SK-N-SH (cell line): ENCODE measurements around the gene CNTNAP2. TPM values are rescaled to one million over a fixed set of nuclear protein-coding genes. Genes with fewer than 3 reads are reported as not detected.

ENCODE experiments used
- CTCF ChIA-PET: fragments of 300-600, 350-600 bp; formaldehyde crosslinking; extraction: SDS; loops from one replicate; lab custom pipeline; 2021; lab: Yijun Ruan, JAX
- POLR2A ChIA-PET: fragments of 350-600 bp; sonication (Branson Sonifier 250); formaldehyde crosslinking; extraction: SDS; loops from one replicate; lab custom pipeline; 2020; ENCODE audit warnings: antibody characterized with exemption, inconsistent platforms; lab: Yijun Ruan, JAX
- DNase-seq: peaks from one replicate; pipeline ENCODE4 v3.0.0; 2012
- H2AFZ ChIP-seq: fragments of 200-600 bp; sonication (generic); 2 replicates; pipeline ENCODE4 v1.8.1; 2016; ENCODE audit warnings: antibody characterized with exemption, mild to moderate bottlenecking, low read depth
- H3F3A ChIP-seq: fragments of 200-600 bp; sonication (generic); replicated peaks from 2 replicates; pipeline ENCODE3; 2016; ENCODE audit warnings: antibody characterized with exemption, mild to moderate bottlenecking; ENCODE audit not compliant: insufficient read depth
- H3K27ac ChIP-seq, 2 experiments: fragments of 200-500 bp in 1 of 2; fragments of 200-600 bp in 1 of 2; sonication (Bioruptor generic) in 1 of 2; sonication (generic), shearing (Covaris generic) in 1 of 2; 2 replicates each; pipeline versions ENCODE4 v1.5.1 to v1.6.1; 2014 to 2016; ENCODE audit warnings: low read depth in 2 of 2, inconsistent platforms in 1 of 2, low read length in 1 of 2, mild to moderate bottlenecking in 1 of 2, mixed read lengths in 1 of 2
- H3K27me3 ChIP-seq: fragments of 200-600 bp; sonication (generic), shearing (Covaris generic); 2 replicates; pipeline ENCODE4 v1.6.1; 2016; ENCODE audit warnings: mixed run types; ENCODE audit not compliant: insufficient read depth
- H3K36me3 ChIP-seq, 2 experiments: fragments of 200-500 bp in 1 of 2; fragments of 200-600 bp in 1 of 2; sonication (Bioruptor generic) in 1 of 2; sonication (generic) in 1 of 2; replicated peaks in 1 of 2; 2 replicates each; pipeline versions ENCODE3 to v1.5.1; 2014 to 2016; ENCODE audit warnings: low read length in 1 of 2, mild to moderate bottlenecking in 1 of 2; ENCODE audit not compliant: insufficient read depth in 2 of 2, control insufficient read depth in 1 of 2
- H3K4me1 ChIP-seq, 2 experiments: fragments of 200-500 bp in 1 of 2; fragments of 200-600 bp in 1 of 2; sonication (Bioruptor generic) in 1 of 2; sonication (generic), shearing (Covaris generic) in 1 of 2; 2 replicates each; pipeline versions ENCODE4 v1.5.1 to v1.6.1; 2014 to 2016; ENCODE audit warnings: low read depth in 1 of 2, low read length in 1 of 2, mixed run types in 1 of 2; ENCODE audit not compliant: insufficient read depth in 2 of 2, control insufficient read depth in 1 of 2
- H3K4me2 ChIP-seq: fragments of 200-600 bp; sonication (generic), shearing (Covaris generic); 2 replicates; pipeline ENCODE4 v1.6.1; 2017; ENCODE audit warnings: mixed run types
- H3K4me3 ChIP-seq, 2 experiments: fragments of 200-500 bp in 1 of 2; fragments of 200-600 bp in 1 of 2; sonication (Bioruptor generic) in 1 of 2; sonication (generic), shearing (Covaris generic) in 1 of 2; 2 replicates each; pipeline versions ENCODE4 v1.5.1 to v1.8.1; 2014 to 2016; ENCODE audit warnings: low read depth in 2 of 2, inconsistent platforms in 1 of 2, low read length in 1 of 2, mild to moderate bottlenecking in 1 of 2, mixed read lengths in 1 of 2, moderate library complexity in 1 of 2
- H3K79me2 ChIP-seq: fragments of 200-600 bp; sonication (generic); 2 replicates; pipeline ENCODE4 v1.8.1; 2017; ENCODE audit warnings: mild to moderate bottlenecking; ENCODE audit not compliant: insufficient read depth
- H3K9ac ChIP-seq: fragments of 200-600 bp; sonication (generic); 2 replicates; pipeline ENCODE4 v1.6.1; 2017; ENCODE audit warnings: mixed run types
- H3K9me2 ChIP-seq: fragments of 200-600 bp; sonication (generic); 2 replicates; pipeline ENCODE4 v1.6.1; 2017; ENCODE audit warnings: mixed run types
- H3K9me3 ChIP-seq: fragments of 200-600 bp; sonication (generic); 2 replicates; pipeline ENCODE4 v1.6.1; 2017; ENCODE audit warnings: mixed run types, mild to moderate bottlenecking, moderate library complexity
- H4K20me1 ChIP-seq: fragments of 200-600 bp; sonication (generic); 2 replicates; pipeline ENCODE4 v1.6.1; 2017; ENCODE audit warnings: mild to moderate bottlenecking, mixed run types; ENCODE audit not compliant: insufficient read depth
- CTCF ChIP-seq: fragments of 200-600 bp; sonication (generic); IDR thresholded peaks from 2 replicates; pipeline ENCODE4 v1.6.1; 2017; ENCODE audit warnings: antibody characterized with exemption, mild to moderate bottlenecking, moderate library complexity
- ELF1 ChIP-seq: IDR thresholded peaks from 2 replicates; pipeline ENCODE4 v1.4.0; 2012
- FOSL2 ChIP-seq: IDR thresholded peaks from 2 replicates; pipeline ENCODE4 v1.4.0; 2012; ENCODE audit warnings: low read depth, mild to moderate bottlenecking, moderate library complexity, borderline replicate concordance
- MEF2A ChIP-seq: IDR thresholded peaks from 2 replicates; pipeline ENCODE4 v1.4.0; 2012; ENCODE audit warnings: low read depth, borderline replicate concordance
- RAD21 ChIP-seq: IDR thresholded peaks from 2 replicates; pipeline ENCODE4 v1.6.1; 2012; ENCODE audit warnings: mild to moderate bottlenecking, low read length
- REST ChIP-seq: IDR thresholded peaks from 2 replicates; pipeline ENCODE4 v1.6.1; 2012; ENCODE audit warnings: mild to moderate bottlenecking, low read depth, low read length, moderate library complexity
- RFX5 ChIP-seq: IDR thresholded peaks from 2 replicates; pipeline ENCODE4 v1.6.1; 2012; ENCODE audit warnings: mild to moderate bottlenecking, improper control_type of control experiment, low read length
- SMC3 ChIP-seq: IDR thresholded peaks from 2 replicates; pipeline ENCODE4 v1.6.1; 2012; ENCODE audit warnings: low read depth, low read length, improper control_type of control experiment
- TEAD4 ChIP-seq: IDR thresholded peaks from 2 replicates; pipeline ENCODE4 v1.4.0; 2012; ENCODE audit warnings: mild to moderate bottlenecking, borderline replicate concordance; ENCODE audit not compliant: insufficient read depth
- WGBS: methylation state at CpG from one replicate; pipeline ENCODE4 v1.1.6; 2017; ENCODE audit warnings: low lambda C conversion rate; 5-methylcytosine and 5-hydroxymethylcytosine counted together
- polyA plus RNA-seq, 3 experiments: library from polyadenylated mRNA; depleted of rRNA; stranded (reverse); fragments of >200 nt; gene quantifications; 2 replicates each; pipeline ENCODE4 v1.2.3, GENCODE V29; 2012

The CNTNAP2 gene
- polyA plus RNA-seq, 1 of the 3 experiments (the other 2 are of a cell fraction) = 3.4 TPM

GRCh38 chr7:148276314-148277041, 2159.9 kb downstream of the CNTNAP2 start:
- no peak for DNase-seq
- no peaks in the 10 kb centered on the region for H3K36me3 ChIP-seq
- no peak overlapping the region for H3K4me3 ChIP-seq
- H4K20me1 ChIP-seq = no peaks in the 10 kb centered on the region
- 61% methylated on average over 11 of the region's 11 CpGs for WGBS
- CTCF ChIA-PET = interaction anchor here (1.0 to 5.0 kb wide), 4 partner anchors 13 to 690 kb away, joined by 3 to 44 read pairs (median 4); no protein-coding TSS in a partner anchor
- peaks cover 0 to 8% of the 10 kb centered on the region in 2 experiments; a peak in 1 of 4 replicates for H3K4me1 ChIP-seq
- H3F3A ChIP-seq = no peaks in the 10 kb centered on the region
- H3K9me3 ChIP-seq = no peaks in the 10 kb centered on the region
- no peaks in the 10 kb centered on the region for H3K9me2 ChIP-seq
- H3K27me3 ChIP-seq = no peaks in the 10 kb centered on the region
- no peak overlapping the region for H3K27ac ChIP-seq
- TF ChIP-seq RAD21 (no peak), ELF1 (no peak), RFX5 (no peak)
- no peak overlapping the region for H3K9ac ChIP-seq
- H2AFZ ChIP-seq = no peak overlapping the region
- H3K4me2 ChIP-seq = no peak overlapping the region
- POLR2A ChIA-PET = no interaction called here
- H3K79me2 ChIP-seq = no peaks in the 10 kb centered on the region

- ChIA-PET CTCF (interaction anchor here (0.9 to 5.0 kb wide), 5 partner anchors 11 to 689 kb away, joined by 3 to 44 read pairs (median 3); no protein-coding TSS in a partner anchor), POLR2A (no interaction called here)
- Histone ChIP-seq H3K4me1 (peaks cover 0 to 8% of the 10 kb centered on the region in 2 experiments; a peak in 1 of 4 replicates), H3K4me2 (no peak overlapping the region), H3K36me3 (no peaks in the 10 kb centered on the region), H3K27ac (no peak overlapping the region), H3K4me3 (no peak overlapping the region), H4K20me1 (no peaks in the 10 kb centered on the region), H3K9ac (no peak overlapping the region), H3K27me3 (no peaks in the 10 kb centered on the region), H3K9me2 (no peaks in the 10 kb centered on the region), H3K79me2 (no peaks in the 10 kb centered on the region), H2AFZ (no peak overlapping the region), H3K9me3 (no peaks in the 10 kb centered on the region), H3F3A (no peaks in the 10 kb centered on the region)
- 64% methylated on average over 11 of the region's 11 CpGs for WGBS
- no peak for DNase-seq
- TF ChIP-seq TEAD4 = no peak
These were observed 2160.6 kb downstream of the CNTNAP2 start for GRCh38 chr7:148277042-148277660.

GRCh38 chr7:148286150-148286549, 2169.5 kb downstream of the CNTNAP2 start:
- H3K79me2 ChIP-seq = no peaks in the 10 kb centered on the region
- ChIA-PET CTCF (interaction anchor here (0.7 to 7.7 kb wide), 7 partner anchors 12 to 1995 kb away, joined by 3 to 61 read pairs (median 4); no protein-coding TSS in a partner anchor), POLR2A (no interaction called here)
- no peak overlapping the region for H3K9ac ChIP-seq
- no peaks in the 10 kb centered on the region for H3K27me3 ChIP-seq
- no peaks in the 10 kb centered on the region for H3K36me3 ChIP-seq
- no peaks in the 10 kb centered on the region for H3K9me3 ChIP-seq
- no peaks in the 10 kb centered on the region; a peak in 1 of 4 replicates for H3K4me1 ChIP-seq
- no peak overlapping the region for H3K27ac ChIP-seq
- no peak overlapping the region; a peak in 1 of 4 replicates for H3K4me3 ChIP-seq
- H3K9me2 ChIP-seq = no peaks in the 10 kb centered on the region
- 7% methylated on average over 2 of the region's 2 CpGs for WGBS
- no peak overlapping the region for H3K4me2 ChIP-seq
- peak; percentile 65 for TF ChIP-seq SMC3
- peak; percentile 74 for TF ChIP-seq RAD21
- TF ChIP-seq FOSL2 = no peak
- no peak for TF ChIP-seq REST
- TF ChIP-seq MEF2A = no peak
- TF ChIP-seq CTCF = peak; percentile 74
- H2AFZ ChIP-seq = no peak overlapping the region
- peak; percentile 65 for DNase-seq
- no peaks in the 10 kb centered on the region for H4K20me1 ChIP-seq
- no peaks in the 10 kb centered on the region for H3F3A ChIP-seq
